ENCODE results near the gene TEX101.

- TF ChIP-seq, protein P1, sequence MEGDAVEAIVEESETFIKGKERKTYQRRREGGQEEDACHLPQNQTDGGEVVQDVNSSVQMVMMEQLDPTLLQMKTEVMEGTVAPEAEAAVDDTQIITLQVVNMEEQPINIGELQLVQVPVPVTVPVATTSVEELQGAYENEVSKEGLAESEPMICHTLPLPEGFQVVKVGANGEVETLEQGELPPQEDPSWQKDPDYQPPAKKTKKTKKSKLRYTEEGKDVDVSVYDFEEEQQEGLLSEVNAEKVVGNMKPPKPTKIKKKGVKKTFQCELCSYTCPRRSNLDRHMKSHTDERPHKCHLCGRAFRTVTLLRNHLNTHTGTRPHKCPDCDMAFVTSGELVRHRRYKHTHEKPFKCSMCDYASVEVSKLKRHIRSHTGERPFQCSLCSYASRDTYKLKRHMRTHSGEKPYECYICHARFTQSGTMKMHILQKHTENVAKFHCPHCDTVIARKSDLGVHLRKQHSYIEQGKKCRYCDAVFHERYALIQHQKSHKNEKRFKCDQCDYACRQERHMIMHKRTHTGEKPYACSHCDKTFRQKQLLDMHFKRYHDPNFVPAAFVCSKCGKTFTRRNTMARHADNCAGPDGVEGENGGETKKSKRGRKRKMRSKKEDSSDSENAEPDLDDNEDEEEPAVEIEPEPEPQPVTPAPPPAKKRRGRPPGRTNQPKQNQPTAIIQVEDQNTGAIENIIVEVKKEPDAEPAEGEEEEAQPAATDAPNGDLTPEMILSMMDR (IDR thresholded peaks at IDR 0.05) = no peak
- TF ChIP-seq TCF7L2 (IDR thresholded peaks at IDR 0.05; ENCODE audit: low read depth, low read length) = no peak
- TF ChIP-seq, protein P2, sequence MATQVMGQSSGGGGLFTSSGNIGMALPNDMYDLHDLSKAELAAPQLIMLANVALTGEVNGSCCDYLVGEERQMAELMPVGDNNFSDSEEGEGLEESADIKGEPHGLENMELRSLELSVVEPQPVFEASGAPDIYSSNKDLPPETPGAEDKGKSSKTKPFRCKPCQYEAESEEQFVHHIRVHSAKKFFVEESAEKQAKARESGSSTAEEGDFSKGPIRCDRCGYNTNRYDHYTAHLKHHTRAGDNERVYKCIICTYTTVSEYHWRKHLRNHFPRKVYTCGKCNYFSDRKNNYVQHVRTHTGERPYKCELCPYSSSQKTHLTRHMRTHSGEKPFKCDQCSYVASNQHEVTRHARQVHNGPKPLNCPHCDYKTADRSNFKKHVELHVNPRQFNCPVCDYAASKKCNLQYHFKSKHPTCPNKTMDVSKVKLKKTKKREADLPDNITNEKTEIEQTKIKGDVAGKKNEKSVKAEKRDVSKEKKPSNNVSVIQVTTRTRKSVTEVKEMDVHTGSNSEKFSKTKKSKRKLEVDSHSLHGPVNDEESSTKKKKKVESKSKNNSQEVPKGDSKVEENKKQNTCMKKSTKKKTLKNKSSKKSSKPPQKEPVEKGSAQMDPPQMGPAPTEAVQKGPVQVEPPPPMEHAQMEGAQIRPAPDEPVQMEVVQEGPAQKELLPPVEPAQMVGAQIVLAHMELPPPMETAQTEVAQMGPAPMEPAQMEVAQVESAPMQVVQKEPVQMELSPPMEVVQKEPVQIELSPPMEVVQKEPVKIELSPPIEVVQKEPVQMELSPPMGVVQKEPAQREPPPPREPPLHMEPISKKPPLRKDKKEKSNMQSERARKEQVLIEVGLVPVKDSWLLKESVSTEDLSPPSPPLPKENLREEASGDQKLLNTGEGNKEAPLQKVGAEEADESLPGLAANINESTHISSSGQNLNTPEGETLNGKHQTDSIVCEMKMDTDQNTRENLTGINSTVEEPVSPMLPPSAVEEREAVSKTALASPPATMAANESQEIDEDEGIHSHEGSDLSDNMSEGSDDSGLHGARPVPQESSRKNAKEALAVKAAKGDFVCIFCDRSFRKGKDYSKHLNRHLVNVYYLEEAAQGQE (IDR thresholded peaks at IDR 0.05; ENCODE audit: insufficient read depth in 1 of 2, low read depth in 2 of 2, low read length in 1 of 2) = no peak
Observed at GRCh38 chr19:43422689-43423066, 8.0 kb downstream of the TEX101 start.

Measured in Panc1 (cell line).